HG03280 (cell line): ENCODE results near the gene CCDC15.
"Not testable (repeated sequence)": the region's sequence is repeated elsewhere in the genome, so short reads cannot be mapped to it uniquely, and the experiment has no call there.

Experiments used
- ATAC-seq: cut with Tn5 transposase; IDR thresholded peaks from one replicate; pipeline ENCODE4 v1.9.1; 2021; ENCODE audit warnings: mild to moderate bottlenecking, moderate library complexity; ENCODE audit not compliant: unreplicated experiment

The CCDC15 gene

GRCh38 chr11:125079878-125080530 lies 126.0 kb downstream of the CCDC15 start:
- no peak for ATAC-seq

DNA sequence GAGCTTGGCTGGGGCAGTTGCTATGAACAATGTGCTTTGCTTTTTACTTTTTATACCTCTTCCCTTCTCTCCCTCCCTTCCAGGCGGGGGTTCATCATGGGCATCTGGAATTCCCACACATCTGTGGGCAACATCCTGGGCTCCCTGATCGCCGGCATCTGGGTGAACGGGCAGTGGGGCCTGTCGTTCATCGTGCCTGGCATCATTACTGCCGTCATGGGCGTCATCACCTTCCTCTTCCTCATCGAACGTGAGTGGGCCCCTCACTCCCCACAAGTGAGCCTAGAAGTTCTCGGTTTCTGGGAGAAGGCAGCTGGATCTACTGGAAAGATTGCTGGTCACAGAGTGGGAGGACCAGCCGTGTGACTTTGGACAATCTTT lies 126.5 kb downstream of the CCDC15 start:
- ATAC-seq, result no peak

GRCh38 chr11:125081098-125081798 lies 127.2 kb downstream of the CCDC15 start:
- no peak for ATAC-seq

DNA sequence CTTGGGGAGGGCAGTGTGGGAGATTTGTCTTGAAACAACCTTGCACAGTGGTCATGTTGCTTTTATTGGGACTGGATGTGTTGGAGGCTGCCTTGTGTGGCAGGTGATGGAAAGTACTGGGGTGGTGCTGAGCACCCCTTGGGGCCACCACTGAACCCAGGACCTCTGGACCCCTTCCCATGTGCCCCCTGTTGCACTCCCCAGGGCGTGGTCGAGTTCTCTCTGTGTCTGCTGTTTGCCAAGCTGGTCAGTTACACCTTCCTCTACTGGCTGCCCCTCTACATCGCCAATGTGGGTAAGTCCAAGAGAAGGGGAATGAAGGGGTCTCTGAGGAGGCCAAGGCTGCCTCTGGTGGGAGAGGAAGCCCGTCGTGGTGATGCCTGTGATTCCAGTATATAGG lies 128.0 kb downstream of the CCDC15 start:
- no peak for ATAC-seq

- no peak for ATAC-seq
Observed at GRCh38 chr11:125082611-125083311, 128.8 kb downstream of the CCDC15 start.

DNA sequence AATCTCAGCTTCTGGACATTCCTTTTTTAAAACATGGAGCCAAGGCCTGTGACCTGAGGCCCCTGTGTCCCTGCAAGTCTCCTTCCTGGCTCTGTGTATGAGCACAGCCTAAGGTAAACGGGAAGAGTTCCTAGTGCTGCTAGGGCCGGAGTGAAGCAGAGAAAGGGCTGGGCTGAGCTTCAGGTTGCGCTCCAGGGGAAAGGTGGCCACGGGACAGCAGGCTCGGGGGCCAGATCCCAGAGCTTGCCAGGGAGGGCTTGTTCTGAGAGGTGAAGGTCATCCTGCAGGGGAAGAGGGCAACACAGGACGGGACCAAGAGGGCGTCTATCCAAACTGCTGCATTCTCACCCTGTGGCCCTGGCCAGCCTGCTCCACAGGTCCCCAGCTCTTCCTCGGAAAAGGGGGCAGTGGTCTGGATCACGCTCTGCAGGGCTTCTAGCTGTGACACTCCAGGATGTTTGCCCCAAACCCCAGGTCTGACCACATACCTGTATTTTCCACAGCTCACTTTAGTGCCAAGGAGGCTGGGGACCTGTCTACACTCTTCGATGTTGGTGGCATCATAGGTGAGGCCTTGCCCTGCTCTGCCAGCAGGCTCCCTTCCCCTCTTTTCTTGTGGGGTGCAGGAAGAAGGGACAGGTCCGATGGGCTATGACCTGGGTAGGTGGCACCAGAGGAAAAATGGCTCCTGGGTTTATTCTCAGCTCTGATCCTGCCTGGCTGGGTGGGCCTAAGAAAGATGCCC lies 129.5 kb downstream of the CCDC15 start:
- ATAC-seq, result no peak

DNA sequence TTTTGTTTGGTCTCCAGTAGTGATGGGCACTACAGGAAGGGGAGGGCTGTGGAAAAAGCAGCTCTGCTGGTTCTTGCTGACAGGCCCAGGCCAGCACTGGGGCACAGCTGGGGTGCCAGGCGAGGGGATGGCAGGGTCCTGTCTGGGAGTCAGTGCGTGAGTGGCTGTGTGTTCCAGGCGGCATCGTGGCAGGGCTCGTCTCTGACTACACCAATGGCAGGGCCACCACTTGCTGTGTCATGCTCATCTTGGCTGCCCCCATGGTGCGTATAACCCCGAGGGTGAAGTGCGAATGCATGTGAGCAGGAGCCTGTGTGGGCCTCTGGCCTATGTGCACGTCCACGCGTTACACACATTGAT lies 130.0 kb downstream of the CCDC15 start:
- no peak for ATAC-seq

DNA sequence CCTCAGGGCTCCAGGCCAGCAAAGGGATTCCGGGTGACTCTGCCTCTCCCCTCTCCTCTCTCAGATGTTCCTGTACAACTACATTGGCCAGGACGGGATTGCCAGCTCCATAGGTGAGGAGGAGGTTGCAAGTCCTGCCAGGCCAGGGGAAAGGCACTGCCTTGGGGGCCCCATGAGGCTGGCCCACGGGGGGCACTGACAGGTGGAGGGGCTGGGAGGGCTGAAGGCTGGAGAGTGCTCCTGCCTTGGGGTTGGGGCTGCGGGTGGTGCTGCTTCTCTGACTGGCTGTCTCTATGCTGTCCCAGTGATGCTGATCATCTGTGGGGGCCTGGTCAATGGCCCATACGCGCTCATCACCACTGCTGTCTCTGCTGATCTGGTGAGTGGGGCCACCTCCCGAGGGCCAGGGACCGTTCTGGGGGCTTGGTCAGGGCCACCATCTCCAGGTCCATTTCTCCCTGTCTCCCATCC lies 130.8 kb downstream of the CCDC15 start:
- no peak for ATAC-seq

- no peak for ATAC-seq
Observed at GRCh38 chr11:125085301-125086081, 131.5 kb downstream of the CCDC15 start.

DNA sequence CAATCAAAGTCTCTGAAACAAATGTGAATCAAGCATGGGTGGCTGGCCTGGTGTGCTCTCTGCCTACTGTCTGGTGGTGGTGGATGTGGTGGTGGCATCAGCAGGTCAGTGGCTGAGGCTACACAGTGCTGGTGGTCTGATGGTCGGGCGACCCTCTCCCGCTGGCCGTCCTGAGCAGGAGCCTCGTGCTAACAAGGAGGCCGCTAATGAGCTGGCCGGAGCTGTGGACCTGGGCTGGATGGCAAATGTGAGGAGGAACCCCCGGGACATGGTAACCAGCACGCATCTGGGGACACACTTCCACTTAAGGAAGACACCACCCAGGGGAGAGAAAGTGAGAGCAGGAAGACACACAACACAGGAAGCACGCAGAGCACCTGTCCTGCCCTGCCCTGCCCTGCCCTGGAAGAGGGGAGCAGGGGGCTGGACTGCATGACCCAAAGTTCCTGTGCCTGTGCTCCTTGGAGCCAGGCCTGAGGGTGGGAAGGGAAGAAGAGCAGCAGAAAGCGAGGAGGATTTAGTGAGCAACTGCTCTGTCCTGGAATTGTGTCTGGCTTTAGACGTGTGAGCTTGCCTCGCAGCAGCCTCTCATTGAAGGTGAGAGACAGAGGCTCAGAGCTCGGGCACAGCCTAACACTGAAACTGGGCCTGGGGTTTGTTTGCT lies 132.8 kb downstream of the CCDC15 start:
- no peak for ATAC-seq

DNA sequence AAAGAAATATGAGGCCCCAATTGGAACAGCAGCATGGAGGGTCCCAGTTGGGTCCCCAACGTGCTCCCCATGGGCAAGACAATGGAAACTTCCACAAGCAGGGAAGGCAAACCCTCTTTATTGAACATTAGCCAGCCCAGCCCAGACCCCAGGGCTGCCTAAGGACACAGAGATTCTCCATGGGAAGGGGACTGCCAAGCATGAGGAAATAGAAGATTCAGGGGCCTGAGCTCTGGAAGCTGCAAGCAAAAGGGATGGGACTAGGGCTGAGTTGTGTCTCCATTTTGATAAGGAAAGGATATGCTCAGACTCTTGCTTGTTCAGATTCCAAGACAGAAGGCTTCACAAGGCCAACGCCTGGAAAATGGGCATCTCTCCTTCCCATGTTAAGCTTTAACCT lies 134.1 kb downstream of the CCDC15 start:
- ATAC-seq, result no peak

GRCh38 chr11:125088576-125089455 lies 134.8 kb downstream of the CCDC15 start:
- ATAC-seq, result no peak

DNA sequence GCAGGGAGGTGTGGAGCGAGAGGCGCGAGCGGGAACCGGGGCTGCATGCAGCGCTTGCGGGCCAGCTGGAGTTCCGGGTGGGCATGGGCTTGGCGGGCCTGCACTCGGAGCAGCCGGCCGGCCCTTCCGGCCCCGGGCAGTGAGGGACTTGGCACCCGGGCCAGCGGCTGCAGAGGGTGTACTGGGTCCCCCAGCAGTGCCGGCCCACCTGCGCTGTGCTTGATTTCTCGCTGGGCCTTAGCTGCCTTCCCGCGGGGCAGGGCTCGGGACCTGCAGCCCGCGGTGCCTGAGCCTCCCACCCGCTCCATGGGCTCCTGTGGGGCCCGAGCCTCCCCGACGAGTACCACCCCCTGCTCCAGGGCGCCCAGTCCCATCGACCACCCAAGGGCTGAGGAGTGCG lies 135.5 kb downstream of the CCDC15 start:
- not testable (repeated sequence) for ATAC-seq

- not testable (repeated sequence) for ATAC-seq
Observed at GRCh38 chr11:125090151-125090550, 136.1 kb downstream of the CCDC15 start.

- ATAC-seq, result no peak
Observed at GRCh38 chr11:125090816-125091215, 136.8 kb downstream of the CCDC15 start.
